H9 (cell line): ENCODE measurements around the gene PRPF6. TPM values are rescaled to one million over a fixed set of nuclear protein-coding genes. Genes with fewer than 3 reads are reported as not detected.

Source experiments
- DNase-seq: peaks from one replicate; pipeline ENCODE4 v3.0.0-alpha.2; 2017
- H2AFZ ChIP-seq: one replicate; pipeline ENCODE4 v1.6.1; 2013; ENCODE audit warnings: mild to moderate bottlenecking, low read length, control low read depth, moderate library complexity
- H2AK5ac ChIP-seq: 2 replicates; pipeline ENCODE4 v1.6.1; 2013; ENCODE audit warnings: low read length, control low read depth, mixed read lengths; ENCODE audit not compliant: insufficient read length
- H2BK120ac ChIP-seq: one replicate; pipeline ENCODE4 v1.6.1; 2013; ENCODE audit warnings: low read depth, mild to moderate bottlenecking, low read length, control low read depth, inconsistent platforms; ENCODE audit not compliant: poor library complexity, severe bottlenecking
- H2BK12ac ChIP-seq: 2 replicates; pipeline ENCODE4 v1.6.1; 2013; ENCODE audit warnings: low read length, control low read depth, mixed read lengths, low read depth; ENCODE audit not compliant: insufficient read length
- H2BK15ac ChIP-seq: 2 replicates; pipeline ENCODE4 v1.6.1; 2013; ENCODE audit warnings: low read depth, low read length, control low read depth
- H2BK20ac ChIP-seq: one replicate; pipeline ENCODE4 v1.6.1; 2013; ENCODE audit warnings: low read depth, mild to moderate bottlenecking, low read length, control low read depth, inconsistent platforms; ENCODE audit not compliant: poor library complexity, severe bottlenecking
- H2BK5ac ChIP-seq: 2 replicates; pipeline ENCODE4 v1.6.1; 2013; ENCODE audit warnings: low read length, control low read depth, mixed read lengths; ENCODE audit not compliant: insufficient read length
- H3K14ac ChIP-seq: 2 replicates; pipeline ENCODE4 v1.6.1; 2013; ENCODE audit warnings: low read length, control low read depth; ENCODE audit not compliant: insufficient read depth
- H3K18ac ChIP-seq: 2 replicates; pipeline ENCODE4 v1.6.1; 2013; ENCODE audit warnings: low read depth, mild to moderate bottlenecking, mixed read lengths, low read length, control low read depth; ENCODE audit not compliant: insufficient read length
- H3K23ac ChIP-seq: 2 replicates; pipeline ENCODE4 v1.6.1; 2013; ENCODE audit warnings: low read length, control low read depth, mixed read lengths, low read depth; ENCODE audit not compliant: insufficient read length
- H3K23me2 ChIP-seq: 2 replicates; pipeline ENCODE4 v1.6.1; 2013; ENCODE audit warnings: low read depth, mild to moderate bottlenecking, mixed read lengths, low read length, control low read depth; ENCODE audit not compliant: insufficient read length, poor library complexity, severe bottlenecking
- H3K27ac ChIP-seq: 2 replicates; pipeline ENCODE4 v1.5.1; 2013; ENCODE audit warnings: low read length, control low read depth, mixed read lengths, low read depth; ENCODE audit not compliant: insufficient read length
- H3K27me3 ChIP-seq: 2 replicates; pipeline ENCODE4 v1.6.1; 2013; ENCODE audit warnings: low read length, control low read depth, inconsistent platforms; ENCODE audit not compliant: insufficient read depth
- H3K4ac ChIP-seq: 2 replicates; pipeline ENCODE4 v1.6.1; 2013; ENCODE audit warnings: low read depth, mild to moderate bottlenecking, control low read depth, inconsistent platforms, low read length, moderate library complexity
- H3K4me1 ChIP-seq: 2 replicates; pipeline ENCODE4 v1.6.1; 2013; ENCODE audit warnings: low read length, control low read depth, inconsistent platforms; ENCODE audit not compliant: insufficient read depth
- H3K4me2 ChIP-seq: 2 replicates; pipeline ENCODE4 v1.6.1; 2013; ENCODE audit warnings: low read length, control low read depth, mixed read lengths; ENCODE audit not compliant: insufficient read length, insufficient read depth
- H3K56ac ChIP-seq: 2 replicates; pipeline ENCODE4 v1.6.1; 2013; ENCODE audit warnings: low read depth, mild to moderate bottlenecking, mixed read lengths, low read length, control low read depth; ENCODE audit not compliant: insufficient read length
- H3K79me1 ChIP-seq: 2 replicates; pipeline ENCODE4 v1.6.1; 2013; ENCODE audit warnings: low read depth, mild to moderate bottlenecking, moderate library complexity, low read length, control low read depth, inconsistent platforms; ENCODE audit not compliant: insufficient read depth, poor library complexity, severe bottlenecking
- H3K79me2 ChIP-seq: 2 replicates; pipeline ENCODE4 v1.6.1; 2013; ENCODE audit warnings: low read length, control low read depth, inconsistent platforms; ENCODE audit not compliant: insufficient read depth
- H3K9ac ChIP-seq: 2 replicates; pipeline ENCODE4 v1.6.1; 2013; ENCODE audit warnings: low read length, control low read depth, mixed read lengths; ENCODE audit not compliant: insufficient read length; ENCODE audit errors: extremely low read depth
- H3K9me3 ChIP-seq: one replicate; pipeline ENCODE4 v1.6.1; 2013; ENCODE audit warnings: low read depth, low read length, inconsistent platforms; ENCODE audit not compliant: control insufficient read depth
- H3T11ph ChIP-seq: one replicate; pipeline ENCODE4 v1.6.1; 2013; ENCODE audit warnings: mild to moderate bottlenecking, low read length, control low read depth, inconsistent platforms
- H4K20me1 ChIP-seq: one replicate; pipeline ENCODE4 v1.6.1; 2013; ENCODE audit not compliant: control insufficient read depth, insufficient read length, insufficient read depth
- H4K5ac ChIP-seq: 2 replicates; pipeline ENCODE4 v1.6.1; 2013; ENCODE audit warnings: low read depth, mild to moderate bottlenecking, mixed read lengths, low read length, control low read depth; ENCODE audit not compliant: insufficient read length
- H4K8ac ChIP-seq: replicated peaks from 2 replicates; pipeline ENCODE4 v1.6.1; 2013; ENCODE audit warnings: low read length, control low read depth, mixed read lengths, low read depth; ENCODE audit not compliant: insufficient read length
- H4K91ac ChIP-seq: 2 replicates; pipeline ENCODE4 v1.6.1; 2013; ENCODE audit warnings: low read depth, mild to moderate bottlenecking, moderate library complexity, mixed read lengths, low read length, control low read depth; ENCODE audit not compliant: insufficient read length
- H3K27ac Mint-ChIP-seq, 3 experiments: 2 replicates in 2 of 3; 3 replicates in 1 of 3; pipeline ENCODE4 v1.8.0; 2020 to 2021; ENCODE audit warnings: mixed read lengths in 3 of 3, mild to moderate bottlenecking in 1 of 3, moderate library complexity in 1 of 3
- H3K27me3 Mint-ChIP-seq: 2 replicates; pipeline ENCODE4 v1.8.0; 2021; ENCODE audit warnings: low read depth, mild to moderate bottlenecking, moderate library complexity, mixed read lengths
- H3K36me3 Mint-ChIP-seq, 3 experiments: 2 replicates in 2 of 3; 3 replicates in 1 of 3; pipeline ENCODE4 v1.8.0; 2020 to 2021; ENCODE audit warnings: low read depth in 3 of 3, mixed read lengths in 3 of 3; ENCODE audit not compliant: insufficient read depth in 1 of 3
- H3K4me1 Mint-ChIP-seq, 2 experiments: 2 replicates each; pipeline ENCODE4 v1.8.0; 2020; ENCODE audit warnings: mixed read lengths in 2 of 2
- H3K4me3 Mint-ChIP-seq, 2 experiments: 2 replicates in 1 of 2; 3 replicates in 1 of 2; pipeline ENCODE4 v1.8.0; 2020 to 2021; ENCODE audit warnings: mild to moderate bottlenecking in 2 of 2, mixed read lengths in 2 of 2, moderate library complexity in 1 of 2
- H3K9me3 Mint-ChIP-seq, 2 experiments: 2 replicates in 1 of 2; 3 replicates in 1 of 2; pipeline ENCODE4 v1.8.0; 2020; ENCODE audit warnings: mild to moderate bottlenecking in 2 of 2, mixed read lengths in 2 of 2, moderate library complexity in 1 of 2
- WGBS: extraction: QIAGEN DNeasy Blood & Tissue Kit; methylation state at CpG from one replicate; pipeline ENCODE4 v1.1.7; 2013; ENCODE audit warnings: missing lambda C conversion rate, low lambda C conversion rate, mixed read lengths; ENCODE audit not compliant: insufficient read length; ENCODE audit errors: extremely low coverage; 5-methylcytosine and 5-hydroxymethylcytosine counted together
- total RNA-seq: library from RNA; stranded (reverse); gene quantifications from 2 replicates; pipeline ENCODE4 v1.2.1, GENCODE V29; 2021
- TF ChIP-seq, protein P1 (sequence below): fragments of 200-600 bp; sonication (generic); conservative IDR thresholded peaks from 3 replicates; pipeline ENCODE4 v1.8.0; 2021; ENCODE audit warnings: antibody characterized with exemption, mild to moderate bottlenecking

PRPF6 gene
- total RNA-seq, 1 experiment from 2014 or later, result 87.9 TPM

DNA sequence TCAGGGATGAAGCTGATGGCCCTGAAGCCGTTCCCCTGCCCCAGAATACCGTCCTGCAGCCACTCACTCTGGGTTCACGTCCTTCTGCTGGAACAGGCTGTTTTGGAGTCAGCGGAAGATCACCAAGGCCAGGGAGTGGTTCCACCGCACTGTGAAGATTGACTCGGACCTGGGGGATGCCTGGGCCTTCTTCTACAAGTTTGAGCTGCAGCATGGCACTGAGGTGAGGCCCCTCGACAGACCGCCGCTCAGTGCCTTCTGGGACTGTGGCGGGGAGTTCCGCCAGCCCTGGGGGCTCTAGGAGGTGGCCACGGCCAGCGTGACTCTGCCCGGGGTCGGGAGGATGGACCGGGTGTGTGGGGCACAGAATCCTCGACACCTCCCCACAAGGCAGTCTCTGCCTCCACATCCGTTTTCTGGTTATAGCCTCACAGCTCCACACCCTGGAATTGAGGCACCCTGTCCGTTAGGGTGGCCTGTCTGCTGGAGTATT is 50.9 kb downstream of the PRPF6 start:
- Histone ChIP-seq H2BK5ac (no peak overlapping the region), H2AFZ (no peak overlapping the region), H3K23ac (no peak overlapping the region), H3K9ac (no peak overlapping the region), H2BK120ac (no peak overlapping the region), H2BK20ac (no peak overlapping the region), H2BK15ac (no peak overlapping the region), H3K4me1 (no peaks in the 10 kb centered on the region; the same call in 1 of the 2 replicates), H2AK5ac (no peak overlapping the region), H4K5ac (no peak overlapping the region), H3K4me2 (no peak overlapping the region), H3T11ph (no peak overlapping the region), H4K8ac (no peak overlapping the region), H3K23me2 (no peaks in the 10 kb centered on the region), H3K27me3 (no peaks in the 10 kb centered on the region), H4K20me1 (no peaks in the 10 kb centered on the region), H3K27ac (no peak overlapping the region), H4K91ac (no peak overlapping the region), H3K79me2 (no peaks in the 10 kb centered on the region), H3K56ac (no peak overlapping the region), H3K9me3 (no peaks in the 10 kb centered on the region), H3K14ac (no peak overlapping the region), H2BK12ac (no peak overlapping the region), H3K18ac (no peak overlapping the region), H3K79me1 (no peaks in the 10 kb centered on the region), H3K4ac (no peak overlapping the region)
- Mint-ChIP-seq H3K4me3 (no peak overlapping the region), H3K4me1 (peaks cover 17 to 19% of the 10 kb centered on the region in 2 experiments), H3K9me3 (no peaks in the 10 kb centered on the region), H3K27me3 (no peaks in the 10 kb centered on the region), H3K36me3 (peaks cover 24 to 71% (median 55%) of the 10 kb centered on the region in 3 experiments), H3K27ac (no peak overlapping the region; a peak in 1 of 7 replicates)
- WGBS, result no CpG with 5 or more reads among the region's 19 CpGs
- no peak for DNase-seq
- TF ChIP-seq, protein P1, sequence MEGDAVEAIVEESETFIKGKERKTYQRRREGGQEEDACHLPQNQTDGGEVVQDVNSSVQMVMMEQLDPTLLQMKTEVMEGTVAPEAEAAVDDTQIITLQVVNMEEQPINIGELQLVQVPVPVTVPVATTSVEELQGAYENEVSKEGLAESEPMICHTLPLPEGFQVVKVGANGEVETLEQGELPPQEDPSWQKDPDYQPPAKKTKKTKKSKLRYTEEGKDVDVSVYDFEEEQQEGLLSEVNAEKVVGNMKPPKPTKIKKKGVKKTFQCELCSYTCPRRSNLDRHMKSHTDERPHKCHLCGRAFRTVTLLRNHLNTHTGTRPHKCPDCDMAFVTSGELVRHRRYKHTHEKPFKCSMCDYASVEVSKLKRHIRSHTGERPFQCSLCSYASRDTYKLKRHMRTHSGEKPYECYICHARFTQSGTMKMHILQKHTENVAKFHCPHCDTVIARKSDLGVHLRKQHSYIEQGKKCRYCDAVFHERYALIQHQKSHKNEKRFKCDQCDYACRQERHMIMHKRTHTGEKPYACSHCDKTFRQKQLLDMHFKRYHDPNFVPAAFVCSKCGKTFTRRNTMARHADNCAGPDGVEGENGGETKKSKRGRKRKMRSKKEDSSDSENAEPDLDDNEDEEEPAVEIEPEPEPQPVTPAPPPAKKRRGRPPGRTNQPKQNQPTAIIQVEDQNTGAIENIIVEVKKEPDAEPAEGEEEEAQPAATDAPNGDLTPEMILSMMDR, result no peak
